Fibroblast of mammary gland (primary cell): ENCODE measurements around the gene KCNQ1.

Experiments
- DNase-seq: peaks from one replicate; pipeline ENCODE4 v3.0.0-alpha.2; 2010; ENCODE audit warnings: low read depth
- H3K4me3 ChIP-seq: 2 replicates; pipeline ENCODE4 v1.5.1; 2011; ENCODE audit warnings: low read depth, mild to moderate bottlenecking, low read length, moderate library complexity; ENCODE audit not compliant: control insufficient read depth
- CTCF ChIP-seq: conservative IDR thresholded peaks from 2 replicates; pipeline ENCODE4 v1.5.1; 2011; ENCODE audit warnings: low read depth, low read length, inconsistent platforms; ENCODE audit not compliant: control insufficient read depth, insufficient read depth

The KCNQ1 gene

GRCh38 chr11:2577991-2578928 is 133.5 kb downstream of the KCNQ1 start:
- no peak overlapping the region for H3K4me3 ChIP-seq
- DNase-seq, result no peak
- no peak for TF ChIP-seq CTCF

- no peak overlapping the region for H3K4me3 ChIP-seq
- DNase-seq, result no peak
- TF ChIP-seq CTCF, result no peak
Measured at GRCh38 chr11:2578929-2579270, 134.1 kb downstream of the KCNQ1 start.

- no peak for TF ChIP-seq CTCF
- no peak for DNase-seq
- H3K4me3 ChIP-seq, result no peak overlapping the region
Measured at GRCh38 chr11:2579315-2580060, 134.7 kb downstream of the KCNQ1 start.

GRCh38 chr11:2580061-2580421 is 135.2 kb downstream of the KCNQ1 start:
- DNase-seq, result no peak
- TF ChIP-seq CTCF, result no peak
- no peak overlapping the region for H3K4me3 ChIP-seq

- no peak for TF ChIP-seq CTCF
- DNase-seq, result no peak
- no peak overlapping the region for H3K4me3 ChIP-seq
Measured at GRCh38 chr11:2580571-2581001, 135.8 kb downstream of the KCNQ1 start.

GRCh38 chr11:2581151-2581930 is 136.5 kb downstream of the KCNQ1 start:
- DNase-seq, result no peak
- TF ChIP-seq CTCF, result no peak
- no peak overlapping the region for H3K4me3 ChIP-seq
